HepG2 (cell line): Measurements from ENCODE around the gene PUS3. TPM values are rescaled to one million over a fixed set of nuclear protein-coding genes. Genes with fewer than 3 reads are reported as not detected.

Experiments used
- ATAC-seq: fragments of 200-7000 bp; cut with Tn5 transposase; 3 replicates; pipeline ENCODE4 v1.9.1; 2020; ENCODE audit warnings: mild to moderate bottlenecking, moderate library complexity
- BruUV-seq: library from RNA; stranded (reverse); fragments of 400-500 nt; replicated peaks from 2 replicates; lab custom pipeline; 2021; lab: Mats Ljungman, UMichigan
- CTCF ChIA-PET: fragments of 300-600 bp; formaldehyde crosslinking; extraction: SDS; loops from one replicate; lab custom pipeline; 2021; ENCODE audit warnings: low total read pairs, inconsistent platforms, low intra/inter-chr PET ratio; lab: Yijun Ruan, JAX
- POLR2A ChIA-PET: fragments of 350-600 bp; sonication (Branson Sonifier 250); formaldehyde crosslinking; loops from one replicate; lab custom pipeline; 2020; ENCODE audit warnings: antibody characterized with exemption, inconsistent platforms; lab: Yijun Ruan, JAX
- DNase-seq: peaks from one replicate; pipeline ENCODE4 v3.0.0-alpha.2; 2015; ENCODE audit warnings: low spot score
- FAIRE-seq: peaks from 3 replicates; lab custom pipeline; 2011; peaks lifted over from hg19 to GRCh38; lab: Jason Lieb, UNC
- H2AFZ ChIP-seq: one replicate; pipeline ENCODE4 v1.6.1; 2011; ENCODE audit warnings: low read length, inconsistent platforms
- H3K27ac ChIP-seq: fragments of 300-600 bp; 3 replicates; pipeline ENCODE4 v1.8.0; 2011; ENCODE audit warnings: mixed run types, mild to moderate bottlenecking, mixed read lengths, low read length, inconsistent platforms; ENCODE audit not compliant: insufficient read depth; ENCODE audit errors: extremely low read length
- H3K27me3 ChIP-seq, 2 experiments: fragments of 200-600 bp in 1 of 2; 2 replicates in 1 of 2; 3 replicates in 1 of 2; pipeline versions ENCODE4 v1.6.0 to v1.8.0; 2011; ENCODE audit warnings: low read length in 2 of 2, mild to moderate bottlenecking in 2 of 2, moderate library complexity in 2 of 2, inconsistent platforms in 1 of 2; ENCODE audit not compliant: insufficient read depth in 2 of 2, control insufficient read depth in 1 of 2
- H3K36me3 ChIP-seq, 2 experiments: fragments of 200-600 bp in 1 of 2; replicated peaks in 1 of 2; 2 replicates in 1 of 2; 3 replicates in 1 of 2; pipeline versions ENCODE4 v1.5.1 to v1.8.0; 2011; ENCODE audit warnings: low read length in 2 of 2, inconsistent platforms in 1 of 2; ENCODE audit not compliant: insufficient read depth in 2 of 2, control insufficient read depth in 1 of 2
- H3K4me1 ChIP-seq: 2 replicates; pipeline ENCODE4 v1.5.1; 2012; ENCODE audit warnings: low read length, inconsistent platforms; ENCODE audit not compliant: insufficient read depth
- H3K4me2 ChIP-seq: 2 replicates; pipeline ENCODE4 v1.6.0; 2011; ENCODE audit warnings: low read depth, low read length, inconsistent platforms
- H3K4me3 ChIP-seq, 3 experiments: fragments of 200-600 bp in 1 of 3; sonication (generic), shearing (Covaris generic) in 1 of 3; replicated peaks in 1 of 3; 2 replicates each; pipeline ENCODE4 v1.5.1; 2011 to 2016; ENCODE audit warnings: low read length in 3 of 3, inconsistent platforms in 2 of 3, low read depth in 2 of 3, mild to moderate bottlenecking in 2 of 3, control low read depth in 1 of 3, mixed read lengths in 1 of 3; ENCODE audit not compliant: insufficient read depth in 1 of 3
- H3K79me2 ChIP-seq: one replicate; pipeline ENCODE4 v1.6.1; 2011; ENCODE audit warnings: low read length, inconsistent platforms; ENCODE audit not compliant: insufficient read depth
- H3K9ac ChIP-seq: 2 replicates; pipeline ENCODE4 v1.6.0; 2011; ENCODE audit warnings: mild to moderate bottlenecking, low read depth, low read length, inconsistent platforms; ENCODE audit not compliant: insufficient read depth
- H3K9me3 ChIP-seq: 2 replicates; pipeline ENCODE4 v1.5.1; 2012; ENCODE audit warnings: mild to moderate bottlenecking, low read length
- H4K20me1 ChIP-seq: 2 replicates; pipeline ENCODE4 v1.6.0; 2011; ENCODE audit warnings: inconsistent platforms, mild to moderate bottlenecking, low read length, moderate library complexity; ENCODE audit not compliant: insufficient read depth
- ADNP ChIP-seq: sonication (generic); formaldehyde crosslinking; IDR thresholded peaks from 2 replicates; pipeline ENCODE4 v1.4.0; 2020; ENCODE audit warnings: missing genetic modification reagents
- SALL1 ChIP-seq: sonication (generic); formaldehyde crosslinking; IDR thresholded peaks from 2 replicates; pipeline ENCODE4 v1.8.0; 2022; ENCODE audit warnings: mild to moderate bottlenecking, missing genetic modification reagents
- SIX4 ChIP-seq: sonication (generic); formaldehyde crosslinking; IDR thresholded peaks from 2 replicates; pipeline ENCODE4 v1.4.0; 2020; ENCODE audit warnings: missing genetic modification reagents
- TAF1 ChIP-seq: sonication (generic); formaldehyde crosslinking; IDR thresholded peaks from 2 replicates; pipeline ENCODE4 v1.4.0; 2020; ENCODE audit warnings: missing genetic modification reagents
- ZBTB20 ChIP-seq: sonication (generic); formaldehyde crosslinking; IDR thresholded peaks from 2 replicates; pipeline ENCODE4 v1.8.1; 2023; ENCODE audit warnings: missing genetic modification reagents, low read depth, mild to moderate bottlenecking, borderline replicate concordance
- ZNF326 ChIP-seq: sonication (generic); formaldehyde crosslinking; IDR thresholded peaks from 2 replicates; pipeline ENCODE4 v1.4.0; 2020; ENCODE audit warnings: missing genetic modification reagents, borderline replicate concordance
- ZNF331 ChIP-seq: sonication (generic); formaldehyde crosslinking; IDR thresholded peaks from 2 replicates; pipeline ENCODE4 v1.4.0; 2020; ENCODE audit warnings: missing genetic modification reagents
- ZNF333 ChIP-seq: sonication (generic); formaldehyde crosslinking; IDR thresholded peaks from 2 replicates; pipeline ENCODE4 v1.4.0; 2020; ENCODE audit warnings: mild to moderate bottlenecking, missing genetic modification reagents, borderline replicate concordance
- ZNF441 ChIP-seq: sonication (generic); formaldehyde crosslinking; IDR thresholded peaks from 2 replicates; pipeline ENCODE4 v1.7.0; 2021; ENCODE audit warnings: missing genetic modification reagents, borderline replicate concordance
- ZNF687 ChIP-seq: sonication (generic); formaldehyde crosslinking; IDR thresholded peaks from 2 replicates; pipeline ENCODE4 v1.5.1; 2020; ENCODE audit warnings: mild to moderate bottlenecking, missing genetic modification reagents, moderate library complexity
- ZNF878 ChIP-seq: sonication (generic); formaldehyde crosslinking; IDR thresholded peaks from 2 replicates; pipeline ENCODE4 v1.8.1; 2023; ENCODE audit warnings: mild to moderate bottlenecking, missing genetic modification reagents, moderate library complexity
- ZSCAN21 ChIP-seq: sonication (generic); formaldehyde crosslinking; IDR thresholded peaks from 2 replicates; pipeline ENCODE4 v1.8.0; 2022; ENCODE audit warnings: mild to moderate bottlenecking, missing genetic modification reagents, moderate library complexity, borderline replicate concordance
- ZSCAN25 ChIP-seq: sonication (generic); formaldehyde crosslinking; IDR thresholded peaks from 2 replicates; pipeline ENCODE4 v1.8.0; 2022; ENCODE audit warnings: mild to moderate bottlenecking, missing genetic modification reagents
- WGBS: methylation state at CpG from one replicate; pipeline ENCODE4 v1.1.6; 2017; ENCODE audit warnings: low lambda C conversion rate; 5-methylcytosine and 5-hydroxymethylcytosine counted together
- in situ Hi-C: cut with HindIII; loops from 2 replicates; pipeline ENCODE4 v1.10.0; 2017; ENCODE audit warnings: low pct_unique_long_range_greater_than_20kb; ENCODE audit not compliant: extremely low pct_ligation_motif_present
- intact Hi-C: fragments of 100-400 bp; cut with micrococcal nuclease; formaldehyde crosslinking; loops from one replicate; pipeline ENCODE4 v1.10.0; 2022; ENCODE audit not compliant: unreplicated experiment
- polyA plus RNA-seq, 8 experiments: library from polyadenylated mRNA; depleted of rRNA in 3 of 8; stranded (reverse) in 7 of 8; unstranded in 1 of 8; fragments of >200 nt; fragmentation: Illumina TruSeq in 4 of 8; extraction: Trizol in 4 of 8; gene quantifications; 2 replicates each; pipeline versions ENCODE4 v1.2.1 to v1.2.3, GENCODE V29; 2011 to 2016; ENCODE audit warnings: low read depth in 4 of 8, missing spikeins in 1 of 8, mixed read lengths in 1 of 8; ENCODE audit not compliant: insufficient read depth in 1 of 8
- total RNA-seq, 5 experiments: library from RNA; depleted of rRNA; stranded (reverse); fragments of >200 nt; fragmentation: Illumina TruSeq; extraction: Trizol; gene quantifications; 2 replicates each; pipeline ENCODE4 v1.2.3, GENCODE V29; 2016; ENCODE audit warnings: low read depth in 1 of 5

The PUS3 gene
- total and polyA plus RNA-seq, 2 of the 13 experiments (the other 11 are each of a cell fraction or from before 2014, with no cell fraction given): 6.0 to 18.2 TPM

GRCh38 chr11:125946712-125947418, 43.9 kb upstream of the PUS3 start:
- Histone ChIP-seq H3K36me3 (no peaks in the 10 kb centered on the region), H3K4me3 (no peak overlapping the region)
- in situ Hi-C loops: no loop called here
- no peak for TF ChIP-seq ZNF326 (CRISPR knock-in tag)
- TF ChIP-seq ZSCAN21: no peak
- TF ChIP-seq, all 625 proteins: peak for 0
- Histone ChIP-seq H4K20me1 (no peaks in the 10 kb centered on the region), H3K4me1 (peaks cover 59% of the 10 kb centered on the region), H3K27me3 (peaks cover 0 to 3% of the 10 kb centered on the region in 2 experiments; a peak in 1 of 5 replicates), H2AFZ (no peak overlapping the region), H3K9me3 (no peaks in the 10 kb centered on the region), H3K9ac (no peak overlapping the region), H3K4me2 (no peak overlapping the region), H3K79me2 (no peaks in the 10 kb centered on the region), H3K27ac (no peak overlapping the region)
- no peak for DNase-seq
- WGBS: 69% methylated on average over 12 of the region's 14 CpGs
- BruUV-seq: no TSS peak
- no peak for ATAC-seq
- no peak for FAIRE-seq
- intact Hi-C loops: no loop called here
- CTCF ChIA-PET: no interaction called here
- POLR2A ChIA-PET: no interaction called here

GRCh38 chr11:125945797-125946520, 43.0 kb upstream of the PUS3 start, which contains the start of gene VSIG10L2:
Gene VSIG10L2 (plus strand): TSS chr11:125946044. CDS start chr11:125946056, 12 bp downstream.
- H3K27ac ChIP-seq: no peak within 1 kb of the TSS
- peaks cover 68% of the 10 kb centered on the region for H3K4me1 ChIP-seq
- 78% methylated on average over 6 of the region's 8 CpGs for WGBS
- no peaks in the 10 kb centered on the region for H3K9me3 ChIP-seq
- H3K4me3 ChIP-seq: peak within 1 kb of the TSS in 1 of 3 experiments; percentile 41; a peak in 1 of 6 replicates
- no peaks in the 10 kb centered on the region for H3K36me3 ChIP-seq
- intact Hi-C loops (no loop called here), in situ Hi-C loops (no loop called here)
- DNase-seq (no peak), FAIRE-seq (no peak), ATAC-seq (no peak)
- ChIA-PET CTCF (no interaction called here), POLR2A (interaction anchor here (1.4 kb wide), 1 partner anchor 241 kb away, joined by 4 read pairs; no protein-coding TSS in a partner anchor)
- H2AFZ ChIP-seq: no peak within 1 kb of the TSS
- no peaks in the 10 kb centered on the region for H3K79me2 ChIP-seq
- no TSS peak for BruUV-seq
- H3K27me3 ChIP-seq: peaks cover 0 to 3% of the 10 kb centered on the region in 2 experiments; a peak in 1 of 5 replicates
- H4K20me1 ChIP-seq: no peaks in the 10 kb centered on the region
- H3K9ac ChIP-seq: no peak within 1 kb of the TSS
- H3K4me2 ChIP-seq: peak within 1 kb of the TSS; percentile 56
- no peak for TF ChIP-seq ZNF333 (CRISPR knock-in tag)
- TF ChIP-seq ZBTB20: no peak
- TF ChIP-seq ZNF687 (CRISPR knock-in tag): peak; percentile 27; the same call in 1 of the 2 replicates
- no peak for TF ChIP-seq SIX4
- no peak for TF ChIP-seq ZNF878 (CRISPR knock-in tag)
- TF ChIP-seq ZSCAN25 (CRISPR knock-in tag): no peak
- TF ChIP-seq ADNP (CRISPR knock-in tag): no peak
- no peak for TF ChIP-seq ZNF441 (CRISPR knock-in tag)
- TF ChIP-seq SALL1 (CRISPR knock-in tag): peak; percentile 15; the same call in 1 of the 2 replicates
- TF ChIP-seq ZNF331 (CRISPR knock-in tag): peak; percentile 83
- TF ChIP-seq TAF1 (CRISPR knock-in tag): peak; percentile 24; the same call in 1 of the 2 replicates
